Measurements from ENCODE around the gene SSUH2.

DNA sequence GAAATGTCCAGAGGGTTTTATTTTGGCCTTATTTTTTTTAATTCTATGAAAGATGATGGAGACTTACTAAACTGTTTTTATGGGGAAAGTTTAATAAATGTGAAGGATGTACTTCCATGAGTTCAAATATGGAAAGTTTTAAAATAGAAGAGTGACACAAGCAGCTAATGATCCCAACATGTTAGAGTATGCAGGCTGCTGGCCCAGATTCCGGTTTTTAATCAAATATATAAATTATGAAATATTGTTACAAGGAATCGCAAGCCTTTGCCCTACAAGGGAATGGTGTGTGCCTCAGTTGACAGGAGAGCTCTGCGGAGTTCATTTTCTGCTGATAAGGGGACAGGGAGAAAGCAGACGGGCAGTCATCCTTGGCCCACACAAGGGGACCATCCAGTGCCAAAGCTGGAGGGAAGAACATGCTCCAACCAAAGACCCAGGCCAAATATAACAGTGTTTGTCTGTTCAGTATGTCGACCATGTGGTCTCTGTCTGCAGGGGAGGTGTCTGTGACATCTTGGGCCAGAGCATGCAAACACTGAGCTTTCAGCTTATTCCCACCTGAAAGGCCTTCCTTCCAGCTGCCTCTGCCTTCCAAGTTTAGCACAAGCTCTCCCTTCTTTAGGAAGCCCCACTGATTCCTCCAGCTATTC, 69.8 kb downstream of the SSUH2 start:
- TF ChIP-seq EZH2 (IDR thresholded peaks at IDR 0.05; ENCODE audit: borderline replicate concordance, low read length): no peak
- TF ChIP-seq CTCF (conservative IDR thresholded peaks at IDR 0.05 in 1 of 2, IDR thresholded peaks at IDR 0.05 in 1 of 2; ENCODE audit: extremely low read depth in 1 of 2, insufficient read depth in 1 of 2, low read depth in 1 of 2, low read length in 2 of 2): no peak
